ENCODE data around the gene EPAS1. TPM values are rescaled to one million over a fixed set of nuclear protein-coding genes. Genes with fewer than 3 reads are reported as not detected.

The EPAS1 gene
- total RNA-seq, 1 experiment from 2014 or later: 106 TPM

- no peaks in the 10 kb centered on the region for H3K9me3 ChIP-seq (ENCODE audit: control insufficient read depth, insufficient read depth, low read depth, low read length)
- ATAC-seq (no peak), DNase-seq (ENCODE audit: low read depth, low spot score) (no peak)
- H3K36me3 ChIP-seq (ENCODE audit: control insufficient read depth, insufficient read depth, low read length): no peaks in the 10 kb centered on the region
- H3K27me3 ChIP-seq (ENCODE audit: control insufficient read depth, insufficient read depth, low read length): no peaks in the 10 kb centered on the region
- H3K27ac ChIP-seq (ENCODE audit: low read length): no peak overlapping the region; the same call in 1 of the 2 replicates
- intact Hi-C loops (cut with micrococcal nuclease; ENCODE audit: unreplicated experiment): no loop called here
- ChIA-PET CTCF (no interaction called here), POLR2A (no interaction called here)
- H3K4me3 ChIP-seq (ENCODE audit: low read depth in 2 of 2, low read length in 2 of 2): no peak overlapping the region
- peaks cover 57% of the 10 kb centered on the region for H3K4me1 ChIP-seq (ENCODE audit: control insufficient read depth, insufficient read depth, low read length)
- no peak for TF ChIP-seq TCF7L2 (IDR thresholded peaks at IDR 0.05; ENCODE audit: low read depth, low read length)
- no peak for TF ChIP-seq SIN3A (IDR thresholded peaks at IDR 0.05; ENCODE audit: borderline replicate concordance, insufficient read depth, low read depth, low read length)
- no peak for TF ChIP-seq POLR2AphosphoS5 (IDR thresholded peaks at IDR 0.05; ENCODE audit: low read depth, low read length)
- TF ChIP-seq CTCF (IDR thresholded peaks at IDR 0.05): no peak
- TF ChIP-seq, protein P1, sequence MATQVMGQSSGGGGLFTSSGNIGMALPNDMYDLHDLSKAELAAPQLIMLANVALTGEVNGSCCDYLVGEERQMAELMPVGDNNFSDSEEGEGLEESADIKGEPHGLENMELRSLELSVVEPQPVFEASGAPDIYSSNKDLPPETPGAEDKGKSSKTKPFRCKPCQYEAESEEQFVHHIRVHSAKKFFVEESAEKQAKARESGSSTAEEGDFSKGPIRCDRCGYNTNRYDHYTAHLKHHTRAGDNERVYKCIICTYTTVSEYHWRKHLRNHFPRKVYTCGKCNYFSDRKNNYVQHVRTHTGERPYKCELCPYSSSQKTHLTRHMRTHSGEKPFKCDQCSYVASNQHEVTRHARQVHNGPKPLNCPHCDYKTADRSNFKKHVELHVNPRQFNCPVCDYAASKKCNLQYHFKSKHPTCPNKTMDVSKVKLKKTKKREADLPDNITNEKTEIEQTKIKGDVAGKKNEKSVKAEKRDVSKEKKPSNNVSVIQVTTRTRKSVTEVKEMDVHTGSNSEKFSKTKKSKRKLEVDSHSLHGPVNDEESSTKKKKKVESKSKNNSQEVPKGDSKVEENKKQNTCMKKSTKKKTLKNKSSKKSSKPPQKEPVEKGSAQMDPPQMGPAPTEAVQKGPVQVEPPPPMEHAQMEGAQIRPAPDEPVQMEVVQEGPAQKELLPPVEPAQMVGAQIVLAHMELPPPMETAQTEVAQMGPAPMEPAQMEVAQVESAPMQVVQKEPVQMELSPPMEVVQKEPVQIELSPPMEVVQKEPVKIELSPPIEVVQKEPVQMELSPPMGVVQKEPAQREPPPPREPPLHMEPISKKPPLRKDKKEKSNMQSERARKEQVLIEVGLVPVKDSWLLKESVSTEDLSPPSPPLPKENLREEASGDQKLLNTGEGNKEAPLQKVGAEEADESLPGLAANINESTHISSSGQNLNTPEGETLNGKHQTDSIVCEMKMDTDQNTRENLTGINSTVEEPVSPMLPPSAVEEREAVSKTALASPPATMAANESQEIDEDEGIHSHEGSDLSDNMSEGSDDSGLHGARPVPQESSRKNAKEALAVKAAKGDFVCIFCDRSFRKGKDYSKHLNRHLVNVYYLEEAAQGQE (IDR thresholded peaks at IDR 0.05; ENCODE audit: insufficient read depth in 1 of 2, low read depth in 2 of 2, low read length in 1 of 2): no peak
- BruUV-seq (replicated peaks): no TSS peak
- in situ Hi-C loops (cut with HindIII; ENCODE audit: low pct_unique_long_range_greater_than_20kb, low sequenced_read_pairs): no loop called here
Measured at GRCh38 chr2:46326231-46326980, 29.2 kb downstream of the EPAS1 start.

- no TSS peak for BruUV-seq (replicated peaks)
- Histone ChIP-seq H3K4me3 (ENCODE audit: low read depth in 2 of 2, low read length in 2 of 2) (no peak overlapping the region), H3K4me1 (ENCODE audit: control insufficient read depth, insufficient read depth, low read length) (peaks cover 62% of the 10 kb centered on the region), H3K9me3 (ENCODE audit: control insufficient read depth, insufficient read depth, low read depth, low read length) (no peaks in the 10 kb centered on the region), H3K36me3 (ENCODE audit: control insufficient read depth, insufficient read depth, low read length) (no peaks in the 10 kb centered on the region), H3K27me3 (ENCODE audit: control insufficient read depth, insufficient read depth, low read length) (no peaks in the 10 kb centered on the region), H3K27ac (ENCODE audit: low read length) (peak overlapping the region; percentile 34; the same call in 1 of the 2 replicates)
- ATAC-seq (no peak), DNase-seq (ENCODE audit: low read depth, low spot score) (no peak)
- in situ Hi-C loops (cut with HindIII; ENCODE audit: low pct_unique_long_range_greater_than_20kb, low sequenced_read_pairs): no loop called here
- CTCF ChIA-PET: interaction anchor here (0.6 kb wide), 1 partner anchor 10 kb away, joined by 3 read pairs; no protein-coding TSS in a partner anchor
- TF ChIP-seq, protein P1 (IDR thresholded peaks at IDR 0.05; ENCODE audit: insufficient read depth in 1 of 2, low read depth in 2 of 2, low read length in 1 of 2): no peak
- TF ChIP-seq TCF7L2 (IDR thresholded peaks at IDR 0.05; ENCODE audit: low read depth, low read length): no peak
- no peak for TF ChIP-seq POLR2AphosphoS5 (IDR thresholded peaks at IDR 0.05; ENCODE audit: low read depth, low read length)
- TF ChIP-seq CTCF (IDR thresholded peaks at IDR 0.05): peak; percentile 56
- intact Hi-C loops (cut with micrococcal nuclease; ENCODE audit: unreplicated experiment): no loop called here
- POLR2A ChIA-PET: no interaction called here
Measured at GRCh38 chr2:46327627-46328026, 30.4 kb downstream of the EPAS1 start.

Measured in Panc1 (cell line).